WERI-Rb-1 (cell line): ENCODE measurements around the gene SELE.

Experiments
- DNase-seq: peaks from one replicate; pipeline ENCODE4 v3.0.0-alpha.2; 2020
- H3K27ac ChIP-seq: fragments of 250-450 bp; sonication (Bioruptor Pico); 2 replicates; pipeline ENCODE4 v1.5.1; 2020; ENCODE audit warnings: mild to moderate bottlenecking, moderate library complexity
- H3K27me3 ChIP-seq: fragments of 250-450 bp; sonication (Bioruptor Pico); 2 replicates; pipeline ENCODE4 v1.5.1; 2021; ENCODE audit warnings: mild to moderate bottlenecking, low read depth, moderate library complexity; ENCODE audit not compliant: insufficient read depth, severe bottlenecking
- H3K36me3 ChIP-seq: fragments of 250-450 bp; sonication (Bioruptor Pico); 2 replicates; pipeline ENCODE4 v1.5.1; 2020; ENCODE audit warnings: mild to moderate bottlenecking, moderate library complexity
- H3K4me3 ChIP-seq: 2 replicates; pipeline ENCODE4 v1.5.1; 2011; ENCODE audit warnings: low read depth, mild to moderate bottlenecking, control low read depth, low read length
- H3K9me3 ChIP-seq: fragments of 250-450 bp; sonication (Bioruptor Pico); 2 replicates; pipeline ENCODE4 v1.5.1; 2021; ENCODE audit warnings: mild to moderate bottlenecking, moderate library complexity; ENCODE audit not compliant: severe bottlenecking
- TF ChIP-seq, protein P1 (sequence below): IDR thresholded peaks from 2 replicates; pipeline ENCODE4 v1.5.1; 2011; ENCODE audit warnings: low read depth, mild to moderate bottlenecking, control low read depth, inconsistent platforms, low read length

SELE gene

DNA sequence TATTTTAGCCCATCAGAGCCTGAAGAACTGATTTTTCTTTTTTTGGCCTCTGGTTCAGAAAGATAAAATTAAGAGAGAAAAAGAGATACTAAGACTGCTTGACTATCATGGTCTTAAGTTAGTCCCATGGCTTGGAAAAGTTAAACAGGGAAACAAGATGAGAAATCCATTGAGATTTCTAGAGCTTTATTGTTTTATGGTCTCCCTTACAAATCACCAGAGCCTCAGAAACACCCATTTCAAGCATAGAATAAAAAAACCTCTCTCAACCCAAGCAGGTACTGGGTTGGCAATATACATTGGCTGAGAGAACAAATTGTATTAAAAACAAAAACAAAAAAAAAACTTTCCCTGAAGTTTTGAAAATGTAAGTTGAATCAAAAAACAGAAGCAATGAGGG is 3.9 kb downstream of the SELE start:
- no peak overlapping the region for H3K4me3 ChIP-seq
- TF ChIP-seq, protein P1, sequence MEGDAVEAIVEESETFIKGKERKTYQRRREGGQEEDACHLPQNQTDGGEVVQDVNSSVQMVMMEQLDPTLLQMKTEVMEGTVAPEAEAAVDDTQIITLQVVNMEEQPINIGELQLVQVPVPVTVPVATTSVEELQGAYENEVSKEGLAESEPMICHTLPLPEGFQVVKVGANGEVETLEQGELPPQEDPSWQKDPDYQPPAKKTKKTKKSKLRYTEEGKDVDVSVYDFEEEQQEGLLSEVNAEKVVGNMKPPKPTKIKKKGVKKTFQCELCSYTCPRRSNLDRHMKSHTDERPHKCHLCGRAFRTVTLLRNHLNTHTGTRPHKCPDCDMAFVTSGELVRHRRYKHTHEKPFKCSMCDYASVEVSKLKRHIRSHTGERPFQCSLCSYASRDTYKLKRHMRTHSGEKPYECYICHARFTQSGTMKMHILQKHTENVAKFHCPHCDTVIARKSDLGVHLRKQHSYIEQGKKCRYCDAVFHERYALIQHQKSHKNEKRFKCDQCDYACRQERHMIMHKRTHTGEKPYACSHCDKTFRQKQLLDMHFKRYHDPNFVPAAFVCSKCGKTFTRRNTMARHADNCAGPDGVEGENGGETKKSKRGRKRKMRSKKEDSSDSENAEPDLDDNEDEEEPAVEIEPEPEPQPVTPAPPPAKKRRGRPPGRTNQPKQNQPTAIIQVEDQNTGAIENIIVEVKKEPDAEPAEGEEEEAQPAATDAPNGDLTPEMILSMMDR = no peak
- DNase-seq = no peak
- no peaks in the 10 kb centered on the region for H3K36me3 ChIP-seq
- no peaks in the 10 kb centered on the region for H3K9me3 ChIP-seq
- no peak overlapping the region for H3K27ac ChIP-seq
- no peaks in the 10 kb centered on the region for H3K27me3 ChIP-seq

DNA sequence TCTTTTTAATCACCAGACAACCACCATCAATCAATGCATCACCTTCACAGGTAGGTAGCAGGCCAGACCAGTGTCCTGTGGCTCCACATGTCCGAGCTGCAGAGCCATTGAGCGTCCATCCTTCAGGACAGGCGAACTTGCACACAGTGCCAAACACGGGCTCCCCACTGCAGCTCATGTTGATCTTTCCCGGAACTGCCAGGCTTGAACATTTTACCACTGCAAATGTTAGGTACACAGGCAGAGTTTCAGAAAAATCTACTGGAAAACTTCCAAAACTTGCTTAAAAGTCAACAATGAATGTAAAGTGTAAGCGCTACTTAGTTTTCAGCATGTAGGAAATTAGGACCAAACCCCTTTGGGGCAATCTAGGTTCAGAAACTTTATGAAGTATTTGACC is 6.6 kb downstream of the SELE start:
- no peak overlapping the region for H3K4me3 ChIP-seq
- DNase-seq = no peak
- no peaks in the 10 kb centered on the region for H3K27me3 ChIP-seq
- no peaks in the 10 kb centered on the region for H3K36me3 ChIP-seq
- no peaks in the 10 kb centered on the region for H3K9me3 ChIP-seq
- H3K27ac ChIP-seq = no peak overlapping the region
- TF ChIP-seq, protein P1 = no peak

DNA sequence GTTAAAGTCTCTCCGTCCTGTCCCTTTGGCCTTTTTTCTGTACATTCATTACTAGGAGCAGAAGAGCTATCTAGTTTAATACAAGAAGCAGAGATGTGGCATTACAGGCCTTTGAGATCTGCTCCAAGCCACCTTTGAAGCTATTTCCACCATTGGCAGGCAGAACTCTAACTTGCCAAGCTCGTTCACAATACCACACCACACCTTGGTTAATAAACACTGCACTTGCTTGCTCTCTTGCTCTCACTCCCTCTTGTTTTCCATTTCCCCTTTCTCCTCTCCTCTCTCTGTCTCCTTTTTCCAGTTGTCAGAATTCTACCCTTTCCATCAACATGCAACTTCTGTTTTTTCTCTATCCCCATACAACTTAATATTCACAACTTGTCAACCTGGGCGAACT is 7.0 kb downstream of the SELE start:
- no peak for DNase-seq
- TF ChIP-seq, protein P1 = no peak
- no peak overlapping the region for H3K4me3 ChIP-seq
- H3K9me3 ChIP-seq = no peaks in the 10 kb centered on the region
- H3K36me3 ChIP-seq = no peaks in the 10 kb centered on the region
- no peaks in the 10 kb centered on the region for H3K27me3 ChIP-seq
- no peak overlapping the region for H3K27ac ChIP-seq

DNA sequence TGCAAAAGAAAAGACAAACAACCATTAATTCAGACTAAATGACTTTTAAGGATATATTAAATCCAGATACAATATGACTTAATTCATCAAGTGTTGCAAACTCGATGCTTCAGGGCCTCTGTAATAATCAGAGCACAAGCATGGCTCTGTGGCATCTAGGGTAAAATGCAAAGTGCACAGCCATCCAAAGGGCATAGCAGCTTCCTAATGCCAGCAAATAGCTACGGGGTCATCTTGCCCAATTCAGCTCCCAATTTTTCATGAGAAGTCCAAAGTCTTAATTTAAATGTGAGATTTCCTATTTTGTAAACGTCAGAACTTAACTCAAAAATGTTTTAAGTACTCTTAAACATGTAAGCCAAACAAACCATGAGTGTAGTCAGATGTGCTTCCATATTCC is 7.9 kb downstream of the SELE start:
- H3K27ac ChIP-seq = no peak overlapping the region
- H3K36me3 ChIP-seq = no peaks in the 10 kb centered on the region
- TF ChIP-seq, protein P1 = no peak
- no peak overlapping the region for H3K4me3 ChIP-seq
- no peaks in the 10 kb centered on the region for H3K27me3 ChIP-seq
- H3K9me3 ChIP-seq = no peaks in the 10 kb centered on the region
- DNase-seq = no peak

DNA sequence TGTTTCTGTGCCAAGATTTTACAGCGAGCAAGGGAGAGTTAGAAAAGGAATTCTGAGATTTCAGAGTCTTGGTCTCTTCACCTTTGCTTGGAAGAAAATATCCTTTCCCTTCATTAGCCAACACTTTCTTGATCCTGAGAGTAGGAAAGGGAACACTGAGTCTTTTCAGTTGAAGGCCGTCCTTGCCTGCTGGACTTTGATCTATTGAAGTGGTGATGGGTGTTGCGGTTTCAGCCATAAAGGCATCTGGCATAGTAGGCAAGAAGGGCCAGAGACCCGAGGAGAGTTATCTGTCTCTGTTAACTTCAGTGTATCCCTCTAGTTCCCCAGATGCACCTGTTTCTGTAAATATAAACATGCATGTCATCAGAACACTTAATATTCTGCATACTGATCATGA is 9.7 kb downstream of the SELE start:
- no peak for DNase-seq
- TF ChIP-seq, protein P1 = no peak

DNA sequence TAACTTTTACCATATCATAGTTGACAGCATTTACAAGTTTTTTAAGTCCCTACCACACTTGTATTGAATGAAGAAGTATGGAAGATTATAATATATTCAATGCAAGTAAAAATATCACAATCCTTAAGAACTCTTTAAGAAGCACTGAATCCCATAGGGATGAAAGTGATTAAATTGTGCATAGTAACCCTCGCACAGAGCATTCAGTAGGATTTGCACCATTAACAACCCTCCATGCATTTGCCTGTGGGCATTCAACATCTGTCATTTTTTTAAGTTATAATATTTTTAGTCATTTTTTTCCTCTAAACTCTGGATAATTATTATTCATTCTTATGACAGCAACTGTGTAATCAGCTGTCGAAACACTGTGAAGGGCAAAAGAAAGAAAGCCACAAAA is 10.1 kb downstream of the SELE start:
- H3K4me3 ChIP-seq = no peak overlapping the region

More for the DNA sequence above, 9.7 kb downstream of the SELE start:
- no peak overlapping the region for H3K27ac ChIP-seq
- no peaks in the 10 kb centered on the region for H3K27me3 ChIP-seq
- no peaks in the 10 kb centered on the region for H3K36me3 ChIP-seq
- H3K9me3 ChIP-seq = no peaks in the 10 kb centered on the region
- H3K4me3 ChIP-seq = no peak overlapping the region

More for the DNA sequence above, 10.1 kb downstream of the SELE start:
- no peak overlapping the region for H3K27ac ChIP-seq
- H3K27me3 ChIP-seq = no peaks in the 10 kb centered on the region
- TF ChIP-seq, protein P1 = no peak
- no peaks in the 10 kb centered on the region for H3K36me3 ChIP-seq
- H3K9me3 ChIP-seq = no peaks in the 10 kb centered on the region
- no peak for DNase-seq
